K562 (cell line): ENCODE data around the gene SLC6A9. TPM values are rescaled to one million over a fixed set of nuclear protein-coding genes. Genes with fewer than 3 reads are reported as not detected.

Source experiments
- ATF1 ChIP-seq, 2 experiments: fragments of 450-650 bp in 1 of 2; IDR thresholded peaks; 2 replicates each; pipeline ENCODE4 v1.6.1; 2016; ENCODE audit warnings: missing compliant biosample characterization in 1 of 2, missing genetic modification characterization in 1 of 2
- CBX3 ChIP-seq, 2 experiments: IDR thresholded peaks; 1 replicate in 1 of 2; 2 replicates in 1 of 2; pipeline ENCODE4 v1.6.1; 2012; ENCODE audit warnings: inconsistent platforms in 2 of 2, low read length in 2 of 2, borderline replicate concordance in 1 of 2, control low read depth in 1 of 2
- CBX8 ChIP-seq: fragments of 200-600 bp; sonication (generic); IDR thresholded peaks from 2 replicates; pipeline ENCODE4 v1.6.1; 2012; ENCODE audit warnings: borderline replicate concordance, mixed run types, low read depth, mild to moderate bottlenecking, moderate library complexity, mixed read lengths, low read length, control low read depth, inconsistent platforms; ENCODE audit not compliant: poor library complexity, severe bottlenecking; ENCODE audit errors: extremely low read depth
- HDAC1 ChIP-seq, 2 experiments: fragments of 450-650 bp; IDR thresholded peaks; 2 replicates each; pipeline ENCODE4 v1.6.1; 2016 to 2017; ENCODE audit warnings: inconsistent platforms in 1 of 2, mild to moderate bottlenecking in 1 of 2, moderate library complexity in 1 of 2
- HLTF ChIP-seq: fragments of 450-650 bp; IDR thresholded peaks from 2 replicates; pipeline ENCODE4 v1.6.1; 2016
- HNRNPL ChIP-seq: fragments of 200-400 bp; formaldehyde crosslinking; IDR thresholded peaks from 2 replicates; pipeline ENCODE4 v1.6.1; 2017; ENCODE audit warnings: low read depth, mild to moderate bottlenecking, low read length
- MAFG ChIP-seq: fragments of 450-650 bp; conservative IDR thresholded peaks from 2 replicates; pipeline ENCODE4 v1.6.1; 2016; ENCODE audit warnings: missing genetic modification characterization, missing compliant biosample characterization
- NONO ChIP-seq, 2 experiments: fragments of 200-400 bp in 1 of 2; fragments of 450-650 bp in 1 of 2; formaldehyde crosslinking in 1 of 2; IDR thresholded peaks; 2 replicates each; pipeline ENCODE4 v1.6.1; 2017; ENCODE audit warnings: low read depth in 2 of 2, mild to moderate bottlenecking in 2 of 2, moderate library complexity in 2 of 2, low read length in 1 of 2
- RBM34 ChIP-seq: fragments of 200-400 bp; formaldehyde crosslinking; IDR thresholded peaks from 2 replicates; pipeline ENCODE4 v1.6.1; 2018; ENCODE audit warnings: low read length, borderline replicate concordance; ENCODE audit not compliant: insufficient read depth
- SAFB ChIP-seq: fragments of 200-400 bp; formaldehyde crosslinking; IDR thresholded peaks from 2 replicates; pipeline ENCODE4 v1.6.1; 2017; ENCODE audit warnings: low read depth, low read length, borderline replicate concordance
- SUPT5H ChIP-seq: fragments of 450-650 bp; IDR thresholded peaks from 2 replicates; pipeline ENCODE4 v1.6.1; 2016
- TRIM24 ChIP-seq, 2 experiments: fragments of 450-650 bp; IDR thresholded peaks; 2 replicates each; pipeline ENCODE4 v1.6.1; 2016
- ZBED1 ChIP-seq: IDR thresholded peaks from 2 replicates; pipeline ENCODE4 v1.6.1; 2014
- polyA plus RNA-seq, 8 experiments: library from polyadenylated mRNA; depleted of rRNA in 4 of 8; stranded (reverse) in 5 of 8; unstranded in 3 of 8; fragments of >200 nt; fragmentation: Nextera tagmentation in 2 of 8; fragmentation: Illumina TruSeq in 1 of 8; extraction: Ambion mirVana in 2 of 8; extraction: Trizol in 1 of 8; gene quantifications; 2 replicates each; pipeline versions ENCODE4 v1.2.1 to v1.2.3, GENCODE V29; 2011 to 2014; ENCODE audit warnings: inconsistent platforms in 1 of 8, missing spikeins in 1 of 8
- total RNA-seq, 7 experiments: library from RNA; depleted of rRNA in 6 of 7; stranded (reverse); fragments of >200 nt in 6 of 7; fragmentation: Illumina TruSeq in 2 of 7; extraction: Trizol in 2 of 7; gene quantifications; 2 replicates each; pipeline versions ENCODE4 v1.2.1 to v1.2.3, GENCODE V29; 2011 to 2021; ENCODE audit warnings: low replicate concordance in 1 of 7
- TF ChIP-seq, protein P1 (sequence below): IDR thresholded peaks from 2 replicates; pipeline ENCODE4 v1.6.1; 2011; ENCODE audit warnings: borderline replicate concordance, low read depth, mild to moderate bottlenecking, moderate library complexity, low read length; ENCODE audit not compliant: insufficient read depth, poor library complexity, severe bottlenecking
- TF ChIP-seq, protein P2 (sequence below), 2 experiments: fragments of 450-650 bp in 1 of 2; sonication (generic) in 1 of 2; formaldehyde crosslinking in 1 of 2; IDR thresholded peaks; 2 replicates each; pipeline versions ENCODE4 v1.7.1 to v1.9.0; 2016 to 2022; ENCODE audit warnings: inconsistent platforms in 1 of 2, mild to moderate bottlenecking in 1 of 2, missing genetic modification reagents in 1 of 2

SLC6A9 gene
- total and polyA plus RNA-seq, 9 of the 15 experiments (the other 6 are each of a cell fraction or from before 2014, with no cell fraction given) = 0.17 to 18.7 (median 2.9) TPM

DNA sequence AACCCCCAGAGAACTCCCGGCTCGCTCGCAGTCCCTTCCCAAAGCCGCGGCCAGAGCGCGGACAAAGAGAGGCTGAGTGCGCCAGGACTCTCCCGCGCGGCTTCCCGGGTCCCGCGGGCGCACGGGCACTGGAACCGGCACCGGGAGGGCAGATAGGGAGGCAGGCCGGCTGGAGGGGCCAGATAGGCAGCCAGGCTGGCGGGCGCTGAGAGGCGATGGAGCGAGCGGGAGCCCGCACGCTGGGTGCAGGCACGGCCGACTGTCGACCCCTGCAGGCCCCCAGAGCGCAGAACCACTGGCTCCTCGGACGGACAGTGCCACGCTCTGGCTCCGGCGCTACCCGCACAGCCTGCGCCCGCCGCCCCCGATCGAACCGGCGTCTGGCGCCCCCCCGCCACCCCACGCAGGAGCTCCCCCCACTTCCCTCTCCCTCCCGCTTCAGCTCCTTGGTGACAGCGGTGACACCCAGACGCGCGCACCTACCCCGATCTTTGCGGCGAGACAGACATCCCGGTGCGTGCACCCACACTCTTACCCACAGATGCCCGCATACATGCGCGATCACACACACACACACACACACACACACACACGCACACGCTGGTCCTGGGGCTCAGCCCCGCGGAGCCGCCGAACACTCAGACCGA, 534 bp downstream of the SLC6A9 start (continued):
- 0 out of 4 replicates have a peak, but pooled peaks of 1 of the 2 experiments have one; percentile 40 for TF ChIP-seq TRIM24 (IDR thresholded peaks at IDR 0.05)
- no peak for TF ChIP-seq ZBED1
- TF ChIP-seq RBM34 = peak; percentile 53; the same call in 1 of the 2 replicates
- TF ChIP-seq HLTF = 0 out of 2 replicates have a peak, but pooled peaks have one; percentile 58
- 0 out of 3 replicates have a peak, but pooled peaks of 1 of the 2 experiments have one; percentile 6 for TF ChIP-seq CBX3 (IDR thresholded peaks at IDR 0.05; ENCODE audit: borderline replicate concordance in 1 of 2, low read length in 2 of 2)
- TF ChIP-seq, protein P1, sequence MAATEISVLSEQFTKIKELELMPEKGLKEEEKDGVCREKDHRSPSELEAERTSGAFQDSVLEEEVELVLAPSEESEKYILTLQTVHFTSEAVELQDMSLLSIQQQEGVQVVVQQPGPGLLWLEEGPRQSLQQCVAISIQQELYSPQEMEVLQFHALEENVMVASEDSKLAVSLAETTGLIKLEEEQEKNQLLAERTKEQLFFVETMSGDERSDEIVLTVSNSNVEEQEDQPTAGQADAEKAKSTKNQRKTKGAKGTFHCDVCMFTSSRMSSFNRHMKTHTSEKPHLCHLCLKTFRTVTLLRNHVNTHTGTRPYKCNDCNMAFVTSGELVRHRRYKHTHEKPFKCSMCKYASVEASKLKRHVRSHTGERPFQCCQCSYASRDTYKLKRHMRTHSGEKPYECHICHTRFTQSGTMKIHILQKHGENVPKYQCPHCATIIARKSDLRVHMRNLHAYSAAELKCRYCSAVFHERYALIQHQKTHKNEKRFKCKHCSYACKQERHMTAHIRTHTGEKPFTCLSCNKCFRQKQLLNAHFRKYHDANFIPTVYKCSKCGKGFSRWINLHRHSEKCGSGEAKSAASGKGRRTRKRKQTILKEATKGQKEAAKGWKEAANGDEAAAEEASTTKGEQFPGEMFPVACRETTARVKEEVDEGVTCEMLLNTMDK = peak; percentile 52
- no peak for TF ChIP-seq ATF1 (CRISPR knock-in tag; IDR thresholded peaks at IDR 0.05)
- no peak for TF ChIP-seq ATF1 (tag; IDR thresholded peaks at IDR 0.05)
- TF ChIP-seq NONO (IDR thresholded peaks at IDR 0.05; ENCODE audit: low read depth in 2 of 2, low read length in 1 of 2) = 0 out of 4 replicates have a peak, but pooled peaks of 1 of the 2 experiments have one; percentile 53
- TF ChIP-seq, protein P2, sequence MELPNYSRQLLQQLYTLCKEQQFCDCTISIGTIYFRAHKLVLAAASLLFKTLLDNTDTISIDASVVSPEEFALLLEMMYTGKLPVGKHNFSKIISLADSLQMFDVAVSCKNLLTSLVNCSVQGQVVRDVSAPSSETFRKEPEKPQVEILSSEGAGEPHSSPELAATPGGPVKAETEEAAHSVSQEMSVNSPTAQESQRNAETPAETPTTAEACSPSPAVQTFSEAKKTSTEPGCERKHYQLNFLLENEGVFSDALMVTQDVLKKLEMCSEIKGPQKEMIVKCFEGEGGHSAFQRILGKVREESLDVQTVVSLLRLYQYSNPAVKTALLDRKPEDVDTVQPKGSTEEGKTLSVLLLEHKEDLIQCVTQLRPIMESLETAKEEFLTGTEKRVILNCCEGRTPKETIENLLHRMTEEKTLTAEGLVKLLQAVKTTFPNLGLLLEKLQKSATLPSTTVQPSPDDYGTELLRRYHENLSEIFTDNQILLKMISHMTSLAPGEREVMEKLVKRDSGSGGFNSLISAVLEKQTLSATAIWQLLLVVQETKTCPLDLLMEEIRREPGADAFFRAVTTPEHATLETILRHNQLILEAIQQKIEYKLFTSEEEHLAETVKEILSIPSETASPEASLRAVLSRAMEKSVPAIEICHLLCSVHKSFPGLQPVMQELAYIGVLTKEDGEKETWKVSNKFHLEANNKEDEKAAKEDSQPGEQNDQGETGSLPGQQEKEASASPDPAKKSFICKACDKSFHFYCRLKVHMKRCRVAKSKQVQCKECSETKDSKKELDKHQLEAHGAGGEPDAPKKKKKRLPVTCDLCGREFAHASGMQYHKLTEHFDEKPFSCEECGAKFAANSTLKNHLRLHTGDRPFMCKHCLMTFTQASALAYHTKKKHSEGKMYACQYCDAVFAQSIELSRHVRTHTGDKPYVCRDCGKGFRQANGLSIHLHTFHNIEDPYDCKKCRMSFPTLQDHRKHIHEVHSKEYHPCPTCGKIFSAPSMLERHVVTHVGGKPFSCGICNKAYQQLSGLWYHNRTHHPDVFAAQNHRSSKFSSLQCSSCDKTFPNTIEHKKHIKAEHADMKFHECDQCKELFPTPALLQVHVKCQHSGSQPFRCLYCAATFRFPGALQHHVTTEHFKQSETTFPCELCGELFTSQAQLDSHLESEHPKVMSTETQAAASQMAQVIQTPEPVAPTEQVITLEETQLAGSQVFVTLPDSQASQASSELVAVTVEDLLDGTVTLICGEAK (IDR thresholded peaks at IDR 0.05) = no peak; the same call in 1 of the 2 replicates
- TF ChIP-seq, protein P2 (CRISPR knock-in tag; IDR thresholded peaks at IDR 0.05) = no peak
- TF ChIP-seq CBX8 = no peak
- no peak for TF ChIP-seq MAFG (tag)
- TF ChIP-seq HDAC1 (IDR thresholded peaks at IDR 0.05) = peak in 1 of 2 experiments; percentile 53; a peak in 1 of 4 replicates
- TF ChIP-seq SAFB = 0 out of 2 replicates have a peak, but pooled peaks have one; percentile 38
- 0 out of 2 replicates have a peak, but pooled peaks have one; percentile 8 for TF ChIP-seq SUPT5H
- peak; percentile 93 for TF ChIP-seq HNRNPL
